Activated naive CD4-positive, alpha-beta T cell treated with anti-CD3 and anti-CD28 coated beads, Interleukin-2, amount 10 ng/mL, durations not matched to agents 7 days and 5 days (primary cell): ENCODE results near the gene NCAPG2.

ENCODE experiments used
- CTCF ChIA-PET: fragments of 350-600 bp; sonication (Branson Sonifier 250); formaldehyde crosslinking; loops from one replicate; lab custom pipeline; 2021; ENCODE audit warnings: antibody characterized with exemption; lab: Charles Lee
- DNase-seq: peaks from one replicate; pipeline ENCODE4 v3.0.0-alpha.2; 2020
- H3K27ac Mint-ChIP-seq: one replicate; pipeline ENCODE4 v1.8.0; 2021; ENCODE audit warnings: mild to moderate bottlenecking, moderate library complexity, mixed read lengths
- H3K27me3 Mint-ChIP-seq: one replicate; pipeline ENCODE4 v1.8.0; 2021; ENCODE audit warnings: mild to moderate bottlenecking, mixed read lengths
- H3K36me3 Mint-ChIP-seq: one replicate; pipeline ENCODE4 v1.8.0; 2021; ENCODE audit warnings: mixed read lengths
- H3K4me1 Mint-ChIP-seq: one replicate; pipeline ENCODE4 v1.8.0; 2021; ENCODE audit warnings: mixed read lengths
- H3K4me3 Mint-ChIP-seq: one replicate; pipeline ENCODE4 v1.8.0; 2021; ENCODE audit warnings: mild to moderate bottlenecking, moderate library complexity, mixed read lengths
- H3K9me3 Mint-ChIP-seq: one replicate; pipeline ENCODE4 v1.8.0; 2021; ENCODE audit warnings: mixed read lengths

Gene NCAPG2

GRCh38 chr7:158728911-158729645, 24.5 kb upstream of the NCAPG2 start:
- peaks cover 17% of the 10 kb centered on the region for H3K4me1 Mint-ChIP-seq
- H3K36me3 Mint-ChIP-seq = peaks cover 27% of the 10 kb centered on the region
- H3K27ac Mint-ChIP-seq = no peak overlapping the region
- no peaks in the 10 kb centered on the region for H3K9me3 Mint-ChIP-seq
- DNase-seq = no peak
- CTCF ChIA-PET = no interaction called here
- H3K27me3 Mint-ChIP-seq = no peaks in the 10 kb centered on the region
- H3K4me3 Mint-ChIP-seq = no peak overlapping the region

GRCh38 chr7:158727690-158728089, 23.1 kb upstream of the NCAPG2 start:
- no peaks in the 10 kb centered on the region for H3K27me3 Mint-ChIP-seq
- peaks cover 22% of the 10 kb centered on the region for H3K36me3 Mint-ChIP-seq
- H3K4me3 Mint-ChIP-seq = no peak overlapping the region
- no peak overlapping the region for H3K27ac Mint-ChIP-seq
- CTCF ChIA-PET = no interaction called here
- H3K4me1 Mint-ChIP-seq = peaks cover 17% of the 10 kb centered on the region
- H3K9me3 Mint-ChIP-seq = no peaks in the 10 kb centered on the region
- DNase-seq = no peak

- DNase-seq = no peak
- no peak overlapping the region for H3K27ac Mint-ChIP-seq
Measured at GRCh38 chr7:158726277-158726807, 21.7 kb upstream of the NCAPG2 start.

GRCh38 chr7:158725506-158725800, 20.8 kb upstream of the NCAPG2 start:
- DNase-seq = no peak
- H3K4me3 Mint-ChIP-seq = no peak overlapping the region
- peaks cover 9% of the 10 kb centered on the region for H3K4me1 Mint-ChIP-seq
- no peak overlapping the region for H3K27ac Mint-ChIP-seq
- H3K9me3 Mint-ChIP-seq = no peaks in the 10 kb centered on the region
- H3K36me3 Mint-ChIP-seq = peaks cover 13% of the 10 kb centered on the region
- CTCF ChIA-PET = no interaction called here
- no peaks in the 10 kb centered on the region for H3K27me3 Mint-ChIP-seq

More at GRCh38 chr7:158726277-158726807, 21.7 kb upstream of the NCAPG2 start:
- H3K36me3 Mint-ChIP-seq = peaks cover 16% of the 10 kb centered on the region
- H3K4me1 Mint-ChIP-seq = peaks cover 13% of the 10 kb centered on the region
- CTCF ChIA-PET = interaction anchor here (0.6 to 0.7 kb wide), 2 partner anchors 113 to 326 kb away, joined by 3 read pairs; no protein-coding TSS in a partner anchor
- H3K9me3 Mint-ChIP-seq = no peaks in the 10 kb centered on the region
- H3K4me3 Mint-ChIP-seq = no peak overlapping the region
- no peaks in the 10 kb centered on the region for H3K27me3 Mint-ChIP-seq

DNA sequence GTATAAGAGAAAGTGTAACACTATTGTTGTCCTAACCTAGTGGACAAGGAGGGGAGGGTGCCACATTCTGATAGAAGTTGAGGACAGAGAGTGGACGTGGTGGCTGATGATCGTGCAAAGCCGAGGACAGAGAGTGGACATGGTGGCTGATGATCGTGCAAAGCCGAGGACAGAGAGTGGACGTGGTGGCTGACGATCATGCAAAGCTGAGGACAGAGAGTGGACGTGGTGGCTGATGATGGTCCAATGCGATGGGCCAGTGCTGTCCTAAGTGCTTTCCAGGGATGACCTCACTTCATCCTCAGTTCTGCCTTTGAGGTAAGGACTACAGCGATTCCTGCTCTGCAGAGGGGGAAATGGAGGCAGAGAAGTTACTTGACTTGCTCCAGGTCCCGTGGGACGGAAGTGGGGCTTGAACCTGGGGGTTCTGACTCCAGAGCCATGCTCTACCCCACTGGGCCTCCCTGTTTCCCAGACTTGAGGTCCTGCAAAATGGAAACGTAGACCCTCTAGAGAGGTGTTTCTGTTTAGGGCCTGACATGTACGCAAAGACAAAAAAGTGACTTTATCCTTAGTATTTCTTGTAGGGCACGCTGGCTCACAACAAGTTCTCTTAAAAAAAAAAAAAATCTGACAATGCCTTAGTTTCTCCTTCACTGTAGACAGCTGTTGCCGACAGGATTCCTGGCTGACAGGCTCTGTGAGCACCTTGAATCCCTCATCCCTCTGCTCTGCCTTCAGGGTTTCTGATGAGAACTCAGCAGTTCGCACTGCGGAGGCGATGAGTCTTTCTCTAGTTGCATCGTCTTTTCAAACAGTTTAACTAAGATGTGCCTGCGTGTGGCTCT, 20.3 kb upstream of the NCAPG2 start:
- Mint-ChIP-seq H3K4me1 (peaks cover 4% of the 10 kb centered on the region), H3K27ac (no peak overlapping the region), H3K36me3 (peaks cover 7% of the 10 kb centered on the region), H3K27me3 (peaks cover under 1% of the 10 kb centered on the region), H3K9me3 (no peaks in the 10 kb centered on the region), H3K4me3 (no peak overlapping the region)
- CTCF ChIA-PET = no interaction called here
- DNase-seq = no peak

- H3K36me3 Mint-ChIP-seq = peaks cover 4% of the 10 kb centered on the region
- DNase-seq = no peak
Measured at GRCh38 chr7:158723714-158724385, 19.2 kb upstream of the NCAPG2 start.

GRCh38 chr7:158723266-158723665, 18.7 kb upstream of the NCAPG2 start:
- CTCF ChIA-PET = interaction anchor here (0.8 kb wide), 1 partner anchor 10 kb away, joined by 3 read pairs; no protein-coding TSS in a partner anchor
- no peak for DNase-seq
- Mint-ChIP-seq H3K4me3 (no peak overlapping the region), H3K27ac (no peak overlapping the region), H3K36me3 (peaks cover 2% of the 10 kb centered on the region), H3K27me3 (peaks cover 9% of the 10 kb centered on the region), H3K4me1 (peaks cover 2% of the 10 kb centered on the region), H3K9me3 (no peaks in the 10 kb centered on the region)

More at GRCh38 chr7:158723714-158724385, 19.2 kb upstream of the NCAPG2 start:
- H3K27me3 Mint-ChIP-seq = peaks cover 6% of the 10 kb centered on the region
- H3K27ac Mint-ChIP-seq = no peak overlapping the region
- no peaks in the 10 kb centered on the region for H3K9me3 Mint-ChIP-seq
- peaks cover 2% of the 10 kb centered on the region for H3K4me1 Mint-ChIP-seq
- CTCF ChIA-PET = interaction anchor here (0.8 kb wide), 1 partner anchor 10 kb away, joined by 3 read pairs; no protein-coding TSS in a partner anchor
- H3K4me3 Mint-ChIP-seq = no peak overlapping the region

GRCh38 chr7:158722574-158723237, 18.1 kb upstream of the NCAPG2 start:
- Mint-ChIP-seq H3K9me3 (no peaks in the 10 kb centered on the region), H3K4me1 (peaks cover 2% of the 10 kb centered on the region), H3K27me3 (peaks cover 15% of the 10 kb centered on the region), H3K27ac (no peak overlapping the region), H3K36me3 (no peaks in the 10 kb centered on the region), H3K4me3 (no peak overlapping the region)
- no peak for DNase-seq
- CTCF ChIA-PET = interaction anchor here (0.8 kb wide), 1 partner anchor 11 kb away, joined by 3 read pairs; no protein-coding TSS in a partner anchor

DNA sequence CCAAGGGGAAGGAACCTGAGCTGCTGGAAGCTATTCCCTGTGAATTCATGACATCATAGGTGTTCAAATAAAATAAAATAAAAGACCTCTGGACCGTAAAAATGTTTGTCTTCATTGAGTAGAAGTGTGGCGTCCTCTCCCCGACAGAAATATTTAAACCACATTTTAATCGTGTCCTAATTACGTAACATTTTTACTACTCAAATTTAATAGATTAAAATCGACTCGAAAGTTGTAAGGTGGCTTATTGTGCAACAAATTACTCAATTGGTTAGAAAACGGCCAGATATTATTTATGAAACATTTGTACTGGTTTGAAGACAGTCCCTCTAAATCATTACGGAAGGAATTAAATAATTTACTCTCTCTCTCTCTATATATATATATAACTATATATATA, 15.5 kb upstream of the NCAPG2 start:
- H3K9me3 Mint-ChIP-seq = no peaks in the 10 kb centered on the region

GRCh38 chr7:158716802-158717201, 12.2 kb upstream of the NCAPG2 start:
- H3K9me3 Mint-ChIP-seq = peaks cover 4% of the 10 kb centered on the region
- peaks cover 47% of the 10 kb centered on the region for H3K27me3 Mint-ChIP-seq
- H3K27ac Mint-ChIP-seq = no peak overlapping the region
- peaks cover 5% of the 10 kb centered on the region for H3K36me3 Mint-ChIP-seq
- H3K4me1 Mint-ChIP-seq = peaks cover 12% of the 10 kb centered on the region
- no peak for DNase-seq
- CTCF ChIA-PET = no interaction called here
- no peak overlapping the region for H3K4me3 Mint-ChIP-seq

More for the DNA sequence above, 15.5 kb upstream of the NCAPG2 start:
- H3K4me1 Mint-ChIP-seq = peaks cover 2% of the 10 kb centered on the region
- peaks cover 39% of the 10 kb centered on the region for H3K27me3 Mint-ChIP-seq
- DNase-seq = no peak
- no peak overlapping the region for H3K4me3 Mint-ChIP-seq
- no peaks in the 10 kb centered on the region for H3K36me3 Mint-ChIP-seq
- CTCF ChIA-PET = no interaction called here
- H3K27ac Mint-ChIP-seq = no peak overlapping the region

- Mint-ChIP-seq H3K27me3 (peaks cover 12% of the 10 kb centered on the region), H3K36me3 (peaks cover 23% of the 10 kb centered on the region), H3K9me3 (peaks cover 19% of the 10 kb centered on the region), H3K27ac (peak overlapping the region; percentile 61), H3K4me1 (peaks cover 28% of the 10 kb centered on the region), H3K4me3 (no peak overlapping the region)
- peak; percentile 35 for DNase-seq
- CTCF ChIA-PET = no interaction called here
Measured at GRCh38 chr7:158710651-158711102, 6.1 kb upstream of the NCAPG2 start.

DNA sequence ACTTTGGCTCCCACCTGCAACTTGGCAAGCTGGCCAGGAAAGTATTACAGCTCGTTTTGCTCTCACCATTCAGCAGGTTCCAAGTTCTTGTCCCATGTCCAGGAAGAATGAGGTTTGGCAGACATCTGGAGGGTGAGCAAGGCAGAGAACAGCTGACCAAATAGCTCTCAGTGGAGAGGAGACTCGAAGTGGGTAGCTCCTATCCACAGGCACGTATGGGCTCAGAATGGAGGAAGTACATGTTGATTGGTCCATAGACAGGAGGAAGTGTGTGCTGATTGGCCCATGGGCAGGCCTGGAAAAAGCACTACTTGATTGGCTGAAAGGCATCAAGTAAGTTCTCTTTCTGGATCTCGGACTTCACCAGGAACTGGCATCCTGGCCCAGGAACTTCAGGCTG, 3.0 kb upstream of the NCAPG2 start:
- H3K9me3 Mint-ChIP-seq = peaks cover 19% of the 10 kb centered on the region
- H3K27ac Mint-ChIP-seq = no peak overlapping the region
- peaks cover 34% of the 10 kb centered on the region for H3K36me3 Mint-ChIP-seq
- CTCF ChIA-PET = no interaction called here
- peaks cover 40% of the 10 kb centered on the region for H3K4me1 Mint-ChIP-seq
- DNase-seq = no peak
- no peak overlapping the region for H3K4me3 Mint-ChIP-seq
- H3K27me3 Mint-ChIP-seq = no peaks in the 10 kb centered on the region

- peaks cover 15% of the 10 kb centered on the region for H3K9me3 Mint-ChIP-seq
- DNase-seq = no peak
- H3K27ac Mint-ChIP-seq = no peak overlapping the region
- H3K4me1 Mint-ChIP-seq = peaks cover 40% of the 10 kb centered on the region
- H3K4me3 Mint-ChIP-seq = peak overlapping the region; percentile 65
- H3K36me3 Mint-ChIP-seq = peaks cover 36% of the 10 kb centered on the region
- no peaks in the 10 kb centered on the region for H3K27me3 Mint-ChIP-seq
- CTCF ChIA-PET = interaction anchor here (0.6 to 1.7 kb wide), 4 partner anchors 67 to 270 kb away, joined by 3 to 4 read pairs (median 4); no protein-coding TSS in a partner anchor
Measured at GRCh38 chr7:158706710-158707590, 2.3 kb upstream of the NCAPG2 start.
